Epithelial cell of esophagus (primary cell): ENCODE measurements around the gene CSMD2.

Experiments
- DNase-seq: peaks from one replicate; pipeline ENCODE4 v3.0.0; 2010; ENCODE audit warnings: low read depth
- H3K4me3 ChIP-seq: 2 replicates; pipeline ENCODE4 v1.5.1; 2011; ENCODE audit warnings: mild to moderate bottlenecking, low read length, control low read depth
- TF ChIP-seq, protein P1 (sequence below): IDR thresholded peaks from 2 replicates; pipeline ENCODE4 v1.5.1; 2011; ENCODE audit warnings: low read depth, mild to moderate bottlenecking, low read length, control low read depth, inconsistent platforms; ENCODE audit not compliant: insufficient read depth; ENCODE audit errors: missing control alignments

Gene CSMD2

DNA sequence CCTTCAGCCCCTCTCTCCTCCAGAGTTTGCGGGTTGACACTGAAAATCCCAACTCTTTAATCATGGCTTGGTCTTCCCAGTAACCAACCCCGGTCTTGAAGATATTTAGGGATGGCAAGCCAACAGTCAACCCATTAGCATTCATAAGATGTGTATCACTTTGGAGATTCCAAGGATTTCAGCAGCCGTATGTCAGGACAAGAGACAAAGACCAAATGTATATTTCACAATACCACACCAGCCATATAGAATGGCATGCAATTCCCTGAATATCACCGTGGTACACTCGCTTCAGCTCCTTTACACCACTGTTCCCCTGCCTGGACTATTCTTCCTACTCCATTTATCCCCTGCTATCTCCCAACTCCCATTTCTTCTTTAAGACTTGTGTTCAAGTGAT, 109.2 kb downstream of the CSMD2 start:
- no peak overlapping the region for H3K4me3 ChIP-seq
- TF ChIP-seq, protein P1, sequence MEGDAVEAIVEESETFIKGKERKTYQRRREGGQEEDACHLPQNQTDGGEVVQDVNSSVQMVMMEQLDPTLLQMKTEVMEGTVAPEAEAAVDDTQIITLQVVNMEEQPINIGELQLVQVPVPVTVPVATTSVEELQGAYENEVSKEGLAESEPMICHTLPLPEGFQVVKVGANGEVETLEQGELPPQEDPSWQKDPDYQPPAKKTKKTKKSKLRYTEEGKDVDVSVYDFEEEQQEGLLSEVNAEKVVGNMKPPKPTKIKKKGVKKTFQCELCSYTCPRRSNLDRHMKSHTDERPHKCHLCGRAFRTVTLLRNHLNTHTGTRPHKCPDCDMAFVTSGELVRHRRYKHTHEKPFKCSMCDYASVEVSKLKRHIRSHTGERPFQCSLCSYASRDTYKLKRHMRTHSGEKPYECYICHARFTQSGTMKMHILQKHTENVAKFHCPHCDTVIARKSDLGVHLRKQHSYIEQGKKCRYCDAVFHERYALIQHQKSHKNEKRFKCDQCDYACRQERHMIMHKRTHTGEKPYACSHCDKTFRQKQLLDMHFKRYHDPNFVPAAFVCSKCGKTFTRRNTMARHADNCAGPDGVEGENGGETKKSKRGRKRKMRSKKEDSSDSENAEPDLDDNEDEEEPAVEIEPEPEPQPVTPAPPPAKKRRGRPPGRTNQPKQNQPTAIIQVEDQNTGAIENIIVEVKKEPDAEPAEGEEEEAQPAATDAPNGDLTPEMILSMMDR: no peak
- DNase-seq: no peak

- no peak overlapping the region for H3K4me3 ChIP-seq
- TF ChIP-seq, protein P1: no peak
- no peak for DNase-seq
These were observed 110.1 kb downstream of the CSMD2 start for GRCh38 chr1:34054920-34055319.

DNA sequence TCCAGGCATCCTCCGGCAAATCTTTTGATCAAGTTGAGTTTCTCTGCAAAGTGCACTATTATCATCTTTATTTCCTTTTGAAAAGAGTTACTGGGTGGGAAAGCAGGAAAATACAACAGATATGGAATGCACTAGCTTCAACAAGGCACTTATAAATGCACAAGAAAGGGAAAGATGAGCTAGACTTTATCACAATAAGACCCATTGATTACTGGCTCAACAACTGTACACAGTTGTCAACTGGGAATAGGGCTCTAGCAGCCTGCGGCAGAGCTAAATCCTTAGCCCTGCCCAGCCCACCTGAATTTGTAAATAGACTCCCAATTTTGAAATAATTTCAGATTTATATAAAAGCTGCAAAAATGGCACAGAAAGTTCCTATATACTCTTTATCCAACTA, 111.4 kb downstream of the CSMD2 start:
- DNase-seq: no peak
- H3K4me3 ChIP-seq: no peak overlapping the region
- TF ChIP-seq, protein P1: no peak

DNA sequence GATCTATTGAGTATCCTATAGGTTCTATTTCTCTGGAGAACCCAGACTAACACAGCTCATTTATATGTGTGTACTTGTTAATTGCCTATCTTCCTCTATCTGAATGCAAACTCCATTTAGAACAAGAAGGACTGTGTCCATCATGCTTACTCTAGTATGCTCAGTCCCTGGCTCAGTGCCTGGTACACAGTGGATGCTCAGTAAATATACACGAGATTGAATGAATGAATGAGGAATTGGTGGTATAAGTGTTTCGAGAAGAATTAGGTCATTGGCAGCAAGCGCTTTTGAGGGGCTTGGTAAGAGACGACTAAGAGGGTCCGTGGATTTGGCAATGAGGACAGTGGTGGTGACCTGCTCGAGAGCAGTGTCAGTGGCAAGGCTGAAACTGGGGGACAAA, 112.5 kb downstream of the CSMD2 start:
- no peak for DNase-seq
- no peak overlapping the region for H3K4me3 ChIP-seq
- TF ChIP-seq, protein P1: no peak

DNA sequence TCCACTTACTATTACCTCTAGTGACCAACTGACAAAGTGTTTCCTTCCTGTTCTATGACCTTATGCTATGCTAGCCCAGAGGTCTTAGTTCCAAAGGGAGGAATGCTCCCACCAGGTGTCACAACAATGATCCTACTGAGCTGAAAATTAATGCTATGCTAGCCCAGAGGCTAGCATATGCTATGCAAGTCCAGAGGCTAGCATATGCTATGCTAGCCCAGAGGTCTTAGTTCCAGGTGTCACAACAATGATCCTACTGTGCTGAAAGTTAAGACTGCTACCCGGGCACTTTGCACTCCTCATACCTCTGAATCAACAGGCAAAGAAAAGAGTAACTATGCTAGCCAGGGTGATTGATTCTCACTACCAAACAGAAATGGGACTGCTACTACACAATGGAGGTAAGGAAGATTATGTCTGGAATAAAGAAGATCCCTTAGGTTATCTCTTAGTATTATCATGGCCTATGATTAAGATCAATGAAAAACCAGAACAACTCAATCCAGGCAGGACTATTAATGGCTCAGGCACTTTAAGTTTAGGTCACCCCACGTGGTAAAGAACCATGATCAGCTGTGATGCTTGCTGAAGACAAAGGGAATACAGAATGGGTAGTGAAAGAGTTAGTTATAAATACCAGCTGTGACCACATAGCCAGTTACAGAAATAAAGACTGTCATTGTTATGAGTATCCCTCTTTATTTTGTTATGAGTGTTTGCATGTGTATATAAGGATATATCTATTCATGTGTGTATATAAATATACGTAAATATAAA, 114.1 kb downstream of the CSMD2 start:
- no peak for DNase-seq
- TF ChIP-seq, protein P1: no peak
- no peak overlapping the region for H3K4me3 ChIP-seq

DNA sequence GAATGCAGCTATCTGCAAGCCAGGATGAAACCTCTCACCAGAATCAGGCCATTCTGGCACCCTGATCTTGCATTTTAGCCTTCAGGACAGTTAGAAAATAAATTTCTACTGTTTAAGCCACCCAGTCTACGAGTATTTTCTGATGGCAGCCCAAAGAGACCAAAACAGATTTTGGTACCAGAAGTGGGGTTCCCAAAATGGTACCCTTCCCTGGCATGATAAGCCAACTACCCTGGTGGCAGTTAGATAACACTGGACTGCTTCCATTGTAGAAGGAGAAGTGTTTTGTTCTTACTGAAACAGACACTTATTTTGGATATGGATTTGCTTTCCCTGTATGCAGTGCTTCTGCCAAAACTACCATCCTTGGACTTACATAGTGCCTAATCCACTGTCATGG, 115.0 kb downstream of the CSMD2 start:
- DNase-seq: no peak
- no peak overlapping the region for H3K4me3 ChIP-seq
- TF ChIP-seq, protein P1: no peak

DNA sequence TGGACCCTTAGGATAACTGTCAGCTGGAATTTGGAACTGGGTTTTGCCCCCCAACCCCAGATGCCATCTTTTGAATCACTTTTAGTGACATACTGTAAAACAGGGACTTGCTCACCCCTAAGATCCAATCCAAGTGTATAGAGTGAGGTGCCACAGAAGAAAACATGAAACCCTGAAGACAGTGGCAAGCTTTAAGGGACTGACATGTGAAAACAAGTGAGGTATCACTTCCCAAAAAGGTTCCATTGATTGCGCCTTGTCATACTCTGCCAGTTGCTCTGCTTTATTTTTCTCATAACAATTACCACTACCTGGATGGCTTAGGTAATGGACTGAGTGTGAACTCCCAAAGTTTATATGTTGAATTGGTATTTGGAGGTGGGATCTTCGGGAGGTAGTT, 115.6 kb downstream of the CSMD2 start:
- H3K4me3 ChIP-seq: no peak overlapping the region
- DNase-seq: no peak
- TF ChIP-seq, protein P1: no peak
